ENCODE results near the gene SLC4A11.
"Not testable (repeated sequence)": the region's sequence is repeated elsewhere in the genome, so short reads cannot be mapped to it uniquely, and the experiment has no call there.

Gene SLC4A11

DNA sequence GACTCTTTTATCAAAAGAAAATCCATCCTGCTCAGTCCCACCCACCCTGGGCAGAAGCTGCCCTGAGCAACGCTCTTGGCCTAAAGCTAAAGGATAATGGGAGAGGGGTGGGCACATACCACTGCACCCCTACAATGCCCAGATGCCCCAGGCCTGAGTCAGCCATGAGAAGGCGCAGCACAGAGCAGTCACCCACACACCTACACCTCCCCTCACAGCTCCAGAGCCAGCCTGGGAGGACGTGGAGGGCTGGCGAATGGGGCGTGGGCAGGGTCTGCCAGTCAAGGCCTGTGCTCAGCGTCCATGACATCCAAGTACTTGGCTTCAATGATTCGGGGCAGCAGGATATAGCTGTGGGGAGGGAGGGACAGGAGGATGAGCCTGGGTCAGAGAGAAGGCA is 11.5 kb downstream of the SLC4A11 start:
- no peak for DNase-seq

DNA sequence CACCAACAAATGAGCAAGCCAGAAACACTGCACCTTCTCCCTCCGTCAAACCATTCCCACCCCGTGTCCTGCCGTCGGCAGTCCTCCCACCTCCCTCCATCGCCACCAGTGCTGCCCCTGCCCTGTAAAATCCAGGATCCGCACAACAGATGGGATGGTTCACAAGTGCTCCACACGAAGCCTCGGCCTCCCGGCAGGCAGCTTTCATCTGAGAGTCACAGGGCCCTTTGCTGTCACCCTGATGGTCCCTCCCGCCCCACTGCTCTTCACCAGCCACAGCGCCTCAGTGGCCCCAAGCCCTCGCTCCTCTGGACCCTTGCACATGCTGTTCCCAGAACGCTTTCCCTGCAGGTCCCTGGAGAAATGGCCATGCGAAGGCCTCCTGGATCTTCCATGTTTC is 12.1 kb downstream of the SLC4A11 start:
- DNase-seq, result no peak

DNA sequence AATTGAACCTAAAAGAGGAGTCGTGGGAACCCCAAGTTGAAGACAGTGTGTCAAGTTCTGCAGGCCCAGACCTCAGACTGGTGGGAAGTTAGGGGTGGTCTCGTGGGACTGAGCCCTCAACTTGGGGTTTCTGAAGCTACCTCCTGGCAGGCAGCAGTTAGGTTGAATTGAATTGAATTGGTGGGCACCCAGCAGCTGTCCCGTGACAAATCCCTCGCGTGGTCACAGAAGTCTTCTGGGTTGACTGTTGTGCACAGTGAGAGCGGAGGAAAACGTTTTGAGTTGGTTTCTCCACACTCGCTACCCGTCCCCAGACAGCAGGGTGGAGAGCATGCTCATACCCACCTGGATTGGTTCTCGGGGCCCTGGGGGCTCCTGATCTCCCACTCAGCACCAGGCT is 12.9 kb downstream of the SLC4A11 start:
- DNase-seq, result no peak

DNA sequence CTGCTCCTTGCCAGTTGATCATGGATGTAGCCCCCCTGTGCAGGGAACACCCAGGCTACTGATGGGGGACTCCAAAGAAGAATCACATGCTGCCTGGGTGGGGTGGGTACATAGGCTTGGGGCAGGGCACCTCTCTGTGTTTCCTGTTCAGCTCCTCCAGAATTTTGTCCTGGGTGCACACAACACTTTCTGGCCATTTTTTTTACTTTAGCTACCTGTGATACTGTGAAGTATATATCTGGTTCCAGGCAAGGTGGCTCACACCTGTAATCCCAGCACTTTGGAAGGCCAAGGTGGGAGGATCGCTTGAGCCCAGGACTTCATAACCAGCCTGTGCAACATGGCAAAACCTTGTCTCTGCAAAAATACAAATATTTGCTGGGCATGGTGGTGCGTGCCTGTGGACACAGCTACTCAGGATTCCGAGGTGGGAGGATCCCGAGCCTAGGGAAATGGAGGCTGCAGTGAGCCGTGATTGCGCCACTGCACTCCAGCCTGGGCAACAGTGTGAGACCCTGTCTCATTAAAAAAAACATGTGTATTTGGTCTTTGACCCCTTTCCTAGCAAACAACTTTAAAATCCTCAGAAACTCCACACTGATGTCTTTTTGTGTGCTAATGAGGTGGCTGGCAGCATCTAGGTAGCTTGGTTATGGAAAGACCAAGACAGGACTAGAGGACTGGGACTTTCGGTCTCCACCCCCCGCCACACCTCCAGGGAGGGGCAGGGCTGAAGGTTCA is 14.1 kb downstream of the SLC4A11 start:
- no peak for DNase-seq

DNA sequence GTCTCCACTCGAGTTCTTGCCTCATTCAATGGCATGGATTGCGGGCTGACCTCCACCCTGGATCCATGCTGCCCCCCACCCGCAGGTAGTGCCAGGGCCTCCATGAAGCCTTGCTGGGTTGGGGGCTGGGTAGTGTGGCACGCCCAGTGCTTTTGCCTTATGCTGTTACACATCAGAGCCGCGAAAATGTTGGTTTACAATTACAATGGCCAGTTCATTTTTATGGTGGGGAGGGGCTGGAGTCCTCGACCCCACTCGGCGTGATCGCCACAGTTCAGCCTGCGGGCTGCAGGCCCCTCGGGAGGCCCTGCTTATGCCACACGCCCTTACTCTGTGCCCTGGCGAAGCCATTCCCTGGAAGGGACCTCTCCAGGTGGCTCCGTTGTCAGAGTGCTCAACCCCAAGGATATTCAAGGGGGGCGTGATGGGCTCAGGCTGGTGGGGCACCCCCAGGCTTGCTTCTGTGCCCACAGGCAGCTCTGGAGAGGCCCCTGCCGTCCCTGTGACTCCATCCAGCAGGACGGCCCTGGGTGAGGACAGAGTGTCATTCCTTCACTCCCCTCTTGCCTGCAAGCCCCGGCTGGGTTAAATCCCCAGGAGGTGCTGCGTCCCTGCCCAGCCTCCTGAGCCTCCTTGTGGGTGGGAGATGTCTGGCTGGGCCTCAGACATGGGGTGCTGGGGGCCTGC is 14.9 kb downstream of the SLC4A11 start:
- no peak for DNase-seq

DNA sequence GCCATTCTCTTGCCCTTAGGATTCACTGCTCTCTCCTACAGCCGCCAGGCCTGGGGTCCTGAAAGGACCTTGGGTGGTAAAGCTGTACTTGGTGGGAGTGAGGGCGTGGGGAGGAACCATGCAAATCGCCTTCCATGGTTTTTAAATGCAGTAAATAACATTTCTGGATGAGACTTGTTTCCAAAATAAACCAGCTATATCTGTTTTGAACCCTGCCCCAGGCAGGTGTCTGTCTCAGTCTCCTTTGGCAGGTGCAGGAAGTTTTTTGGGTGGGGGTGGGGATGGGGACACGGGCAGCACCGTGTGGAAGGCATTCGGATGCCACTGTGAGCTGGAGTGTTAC is 15.4 kb downstream of the SLC4A11 start:
- DNase-seq, result no peak

DNA sequence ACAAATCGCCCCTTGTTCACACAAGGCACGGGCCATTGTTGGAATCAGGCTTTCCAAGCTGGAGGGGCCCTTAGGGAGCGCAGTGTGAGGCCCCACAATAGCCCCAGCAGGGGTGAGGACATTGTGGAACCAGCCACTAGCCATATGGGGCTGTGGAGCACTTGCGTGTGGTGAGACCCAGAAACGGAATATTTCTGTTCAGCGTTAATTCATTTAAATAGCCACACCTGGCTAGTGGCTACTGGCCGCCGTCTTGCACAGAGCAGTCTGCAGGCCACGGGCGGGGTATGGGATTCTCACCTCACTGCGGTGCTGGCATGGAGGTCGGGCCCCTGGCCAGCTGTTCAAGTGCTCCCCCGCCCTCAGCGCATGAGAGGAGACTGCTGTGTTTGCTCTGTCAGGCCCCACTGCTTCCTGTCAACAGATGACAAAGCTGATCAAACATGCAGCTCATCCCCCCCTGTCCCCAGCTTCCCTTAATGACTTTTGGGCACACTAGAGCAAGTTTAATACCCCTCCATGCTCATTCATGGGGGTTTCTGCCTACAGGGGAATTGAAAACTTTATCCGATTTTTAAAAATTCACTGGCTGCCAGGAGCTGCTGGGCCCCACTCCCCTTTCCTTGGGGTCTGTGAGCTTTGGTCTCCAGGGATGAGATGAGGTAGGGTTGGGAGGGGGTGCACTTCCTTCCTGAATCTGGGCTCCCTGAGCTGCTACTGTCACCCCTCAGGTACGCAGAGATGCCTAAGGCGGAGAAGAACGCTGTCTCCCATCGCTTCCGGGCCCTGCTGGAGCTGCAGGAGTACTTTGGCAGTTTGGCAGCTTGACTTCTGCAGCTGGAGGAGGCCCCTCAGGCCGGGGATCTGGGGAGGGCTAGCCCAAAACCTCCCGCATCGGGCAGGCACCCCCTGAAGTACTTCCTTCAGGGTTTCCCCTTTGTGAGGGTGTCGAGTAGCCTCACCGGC is 16.1 kb downstream of the SLC4A11 start:
- DNase-seq, result no peak

DNA sequence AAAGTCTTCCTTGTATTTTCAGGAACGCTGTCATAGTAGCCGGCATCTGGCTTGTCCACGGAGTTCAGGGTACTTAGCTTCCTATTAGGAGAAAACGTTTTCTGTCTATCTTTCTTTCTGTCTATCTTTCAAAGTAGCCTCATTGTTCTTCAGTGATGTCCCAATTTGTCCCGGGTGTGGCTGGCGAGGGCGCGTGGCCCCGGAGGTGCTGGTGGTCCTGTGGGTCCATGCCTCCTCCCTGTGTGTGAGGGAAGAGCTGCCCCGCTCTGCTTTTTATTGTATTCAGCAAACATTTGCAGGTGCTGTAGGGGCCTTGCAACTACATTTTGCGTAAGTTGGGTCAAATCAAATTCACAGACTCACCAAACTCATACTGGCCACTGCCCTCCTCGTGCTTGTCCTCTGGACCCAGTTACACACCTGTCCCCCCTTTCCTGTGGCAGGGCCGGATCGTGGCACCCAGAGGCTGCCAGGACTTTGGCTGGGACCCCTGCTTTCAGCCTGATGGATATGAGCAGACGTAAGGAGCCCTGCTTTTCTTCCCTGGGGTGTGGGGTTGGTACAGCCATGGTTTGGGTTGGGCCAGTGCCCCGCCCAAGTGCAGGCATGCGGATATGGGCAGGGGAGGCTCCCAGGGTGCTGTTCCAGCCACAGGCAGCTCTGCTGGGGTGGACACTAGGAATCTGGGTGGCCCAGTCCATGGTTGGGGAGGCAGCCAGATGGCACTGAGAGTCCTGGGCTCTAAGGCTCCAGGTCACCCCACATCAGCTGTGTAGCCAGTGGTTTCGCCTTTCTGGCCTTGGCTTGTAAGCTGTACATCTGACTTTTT is 17.4 kb downstream of the SLC4A11 start:
- DNase-seq, result no peak

DNA sequence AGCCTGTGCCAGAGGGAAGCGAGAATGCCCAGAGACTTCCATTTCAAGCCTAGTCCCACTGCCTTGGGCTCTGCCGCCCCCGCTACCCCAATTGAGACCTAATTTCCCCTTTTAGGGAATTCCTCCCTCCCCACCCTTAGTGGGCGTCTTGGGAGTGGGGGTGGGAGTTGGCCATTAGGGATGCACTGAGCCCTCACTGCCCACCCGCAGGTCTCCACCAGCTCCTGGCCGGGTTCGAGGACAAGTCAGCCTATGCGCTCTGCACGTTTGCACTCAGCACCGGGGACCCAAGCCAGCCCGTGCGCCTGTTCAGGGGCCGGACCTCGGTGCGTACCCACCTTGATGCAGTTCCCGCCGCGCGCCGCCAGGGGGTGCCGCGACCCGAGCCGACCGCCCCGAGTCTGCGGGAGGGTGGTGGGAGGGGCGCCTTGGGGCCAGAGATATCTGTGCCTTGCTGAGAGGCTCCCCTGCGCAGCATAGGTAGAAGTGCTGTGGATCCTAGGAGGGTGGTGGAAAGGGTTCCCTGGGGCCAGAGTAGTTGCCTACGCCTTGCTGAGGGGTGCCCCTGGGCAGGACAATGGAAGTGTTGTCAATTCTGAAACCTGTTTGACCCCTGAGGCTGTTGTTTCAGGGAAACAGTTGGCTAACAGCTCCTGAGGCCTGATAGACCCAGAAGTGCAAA is 20.5 kb downstream of the SLC4A11 start:
- peak; percentile 70 to 75 for DNase-seq

DNA sequence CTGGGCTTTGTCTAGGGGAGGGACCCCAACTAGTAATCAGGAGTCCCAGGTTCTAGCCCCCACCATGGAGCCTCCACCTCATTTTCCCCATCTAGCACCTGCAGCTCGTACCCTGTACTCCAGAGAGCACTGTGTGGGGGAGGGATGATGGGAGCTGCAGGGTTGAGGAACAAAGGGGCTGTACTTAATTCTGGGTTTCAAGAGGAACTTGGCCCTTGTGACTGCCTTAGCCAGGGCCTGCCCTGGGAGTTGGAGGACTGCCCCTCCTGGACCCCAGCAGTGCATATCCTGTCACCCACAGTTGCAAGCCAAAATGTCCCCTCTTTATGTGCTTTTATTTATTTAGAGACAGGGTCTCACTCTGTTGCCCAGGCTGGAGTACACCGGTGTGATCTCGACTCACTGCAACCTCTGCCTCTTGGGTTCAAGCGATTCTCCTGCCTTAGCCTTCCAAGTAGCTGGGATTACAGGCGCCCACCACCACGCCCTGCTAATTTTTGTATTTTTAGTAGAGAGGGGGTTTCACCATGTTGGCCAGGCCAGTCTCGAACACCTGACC is 23.6 kb downstream of the SLC4A11 start:
- DNase-seq, result not testable (repeated sequence)

DNA sequence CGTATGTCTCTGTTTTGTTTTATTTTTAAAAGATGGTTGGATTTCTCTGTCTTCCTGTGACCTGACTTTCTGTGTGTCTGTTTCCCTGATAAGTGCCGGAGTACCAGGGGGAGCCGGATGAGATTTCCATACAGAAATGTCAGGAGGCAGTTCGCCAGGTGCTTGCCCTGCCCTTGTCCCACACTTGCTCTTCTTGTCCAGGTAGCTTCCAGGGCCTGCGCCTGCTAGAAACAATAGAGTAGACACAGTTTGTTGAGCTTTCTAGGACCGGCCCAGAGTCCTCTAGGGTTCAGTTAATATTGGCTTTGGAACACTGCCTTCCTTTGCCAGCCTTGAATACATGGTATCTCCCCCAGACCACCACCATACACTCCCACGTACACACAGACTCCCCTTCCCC is 25.8 kb downstream of the SLC4A11 start:
- DNase-seq, result no peak

DNA sequence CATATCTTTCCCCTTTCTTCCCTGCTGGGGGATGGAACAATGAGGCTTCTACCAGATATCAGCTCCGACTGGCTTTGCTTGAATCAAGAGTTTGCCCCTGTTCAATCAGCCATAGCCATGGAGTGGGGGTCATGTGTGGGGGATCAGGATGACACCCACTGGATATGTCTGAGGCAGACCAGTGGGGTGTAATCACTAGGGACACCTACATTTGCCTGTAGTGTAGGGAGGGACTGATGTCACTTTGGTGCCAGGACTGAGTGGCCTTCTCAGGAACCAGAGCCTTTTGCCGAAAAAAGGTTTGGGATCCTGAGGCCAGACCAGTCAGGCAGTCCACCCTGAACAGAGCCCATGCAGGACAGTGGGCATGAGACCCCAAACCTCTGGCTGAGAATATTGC is 28.6 kb downstream of the SLC4A11 start:
- DNase-seq, result no peak

DNA sequence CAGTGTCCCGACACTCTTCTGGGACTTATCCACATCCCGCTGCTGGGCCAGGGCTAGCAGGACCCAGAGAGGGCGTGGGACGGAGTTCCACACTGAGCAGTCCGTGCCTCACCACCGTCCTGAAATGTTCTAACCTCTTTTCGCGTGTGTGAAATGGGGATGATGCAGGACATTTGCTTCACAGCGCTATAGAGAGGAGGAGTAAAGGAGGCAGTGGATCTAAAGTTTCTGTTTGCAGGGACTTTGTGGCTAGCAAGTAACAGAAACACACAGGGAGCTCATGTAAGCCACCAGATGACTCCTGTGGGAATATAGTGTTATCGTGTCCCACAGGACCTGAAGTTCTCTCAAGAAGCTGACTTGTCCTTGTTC is 29.1 kb downstream of the SLC4A11 start:
- no peak for DNase-seq

DNA sequence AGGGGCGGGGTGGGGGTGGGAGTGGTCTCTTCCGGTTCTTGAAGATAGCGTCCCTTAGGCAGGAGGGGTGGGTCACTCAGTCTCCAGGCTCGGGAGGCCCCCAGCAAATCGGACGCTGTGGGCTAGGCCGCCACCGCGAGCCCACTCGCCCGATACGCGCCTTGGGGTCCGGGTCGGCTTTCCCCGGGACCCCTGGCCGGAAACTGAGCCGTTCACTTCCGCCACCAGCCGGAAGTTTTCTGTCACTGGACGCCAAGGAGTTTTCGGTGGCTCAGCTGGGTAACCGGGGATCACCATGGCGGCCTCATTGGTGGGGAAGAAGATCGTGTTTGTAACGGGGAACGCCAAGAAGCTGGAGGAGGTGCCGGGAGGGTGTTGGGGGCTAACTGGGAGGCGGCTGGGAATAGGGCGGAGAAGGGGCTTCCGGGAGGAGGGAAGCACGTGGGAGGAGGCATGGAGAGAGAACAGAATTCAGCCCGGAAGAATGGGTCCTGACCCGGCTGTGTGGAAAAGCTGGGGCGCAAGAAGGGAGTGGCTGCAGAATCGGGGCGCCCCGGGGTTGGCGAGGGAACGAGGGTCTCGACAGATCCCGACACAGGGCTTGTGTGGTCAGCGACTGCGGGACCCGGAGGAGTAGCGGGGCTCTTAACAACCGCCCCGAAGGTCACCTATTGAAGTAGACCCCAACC is 29.6 kb downstream of the SLC4A11 start, which contains the start of gene ITPA:
ITPA (plus strand) TSS at position 242 of the 689 bp plus-strand sequence; CDS start at position 296, 54 bp downstream.
- peak; percentile 34 to 43 for DNase-seq

DNA sequence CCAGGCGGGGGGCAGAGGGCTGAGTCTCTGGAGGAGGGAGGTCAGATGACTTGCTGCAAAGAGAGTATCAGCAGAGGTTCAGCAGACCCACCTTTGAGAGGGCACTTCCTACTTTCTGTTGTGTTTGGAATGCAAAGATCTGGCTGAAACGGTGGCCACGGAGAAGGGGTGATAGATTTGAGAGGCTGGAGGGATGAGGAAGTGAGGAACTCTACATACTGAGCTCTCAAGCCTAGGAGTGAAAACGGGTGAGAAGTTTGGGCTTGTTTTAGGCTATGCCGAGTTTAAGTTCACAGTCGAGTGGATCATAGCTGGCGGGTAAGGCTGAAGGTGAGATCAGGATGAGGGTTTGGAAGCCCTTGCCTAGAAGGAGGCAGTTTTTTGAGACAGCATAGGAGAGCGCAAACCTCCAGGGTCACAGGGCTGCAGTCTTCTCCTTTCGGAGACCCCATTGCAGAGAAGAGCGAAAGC is 30.2 kb downstream of the SLC4A11 start:
- DNase-seq, result no peak

DNA sequence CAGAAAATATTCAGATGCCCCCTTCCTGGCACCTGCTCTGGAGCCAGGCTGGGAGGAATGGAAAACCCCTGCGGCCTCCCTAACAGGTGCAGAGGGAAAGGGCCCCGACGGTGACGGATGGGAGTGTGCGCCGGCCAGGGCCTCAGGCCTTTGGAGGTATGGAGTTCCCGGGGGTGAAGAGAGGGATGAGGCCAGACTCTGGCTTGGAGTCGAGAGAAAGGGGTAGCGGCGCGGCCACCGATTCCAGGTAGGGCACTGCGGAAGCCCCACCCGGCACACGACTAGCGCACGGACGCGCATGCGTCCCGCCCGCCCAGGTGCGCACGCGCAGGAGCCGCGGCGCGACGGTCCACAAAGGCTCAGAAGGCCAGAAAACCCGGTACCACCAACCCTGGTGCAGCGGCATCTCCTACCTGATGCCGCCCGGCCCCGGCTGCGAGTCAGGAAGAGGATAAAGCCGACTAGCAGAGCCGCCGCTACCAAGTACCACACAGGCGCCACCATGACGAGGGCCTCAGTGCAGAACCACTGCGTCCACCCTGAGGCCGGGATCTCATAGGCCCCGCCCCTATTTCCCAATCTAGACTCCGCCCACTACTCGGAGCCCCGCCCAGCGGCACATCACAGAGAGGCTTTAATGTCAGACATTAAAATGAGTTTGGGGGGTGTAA is 34.7 kb downstream of the SLC4A11 start, which contains the start of gene DDRGK1:
DDRGK1 (minus strand) TSS at position 559 of the 671 bp plus-strand sequence; CDS start at position 504, 55 bp downstream.
- DNase-seq, result peak; percentile 87 to 89

DNA sequence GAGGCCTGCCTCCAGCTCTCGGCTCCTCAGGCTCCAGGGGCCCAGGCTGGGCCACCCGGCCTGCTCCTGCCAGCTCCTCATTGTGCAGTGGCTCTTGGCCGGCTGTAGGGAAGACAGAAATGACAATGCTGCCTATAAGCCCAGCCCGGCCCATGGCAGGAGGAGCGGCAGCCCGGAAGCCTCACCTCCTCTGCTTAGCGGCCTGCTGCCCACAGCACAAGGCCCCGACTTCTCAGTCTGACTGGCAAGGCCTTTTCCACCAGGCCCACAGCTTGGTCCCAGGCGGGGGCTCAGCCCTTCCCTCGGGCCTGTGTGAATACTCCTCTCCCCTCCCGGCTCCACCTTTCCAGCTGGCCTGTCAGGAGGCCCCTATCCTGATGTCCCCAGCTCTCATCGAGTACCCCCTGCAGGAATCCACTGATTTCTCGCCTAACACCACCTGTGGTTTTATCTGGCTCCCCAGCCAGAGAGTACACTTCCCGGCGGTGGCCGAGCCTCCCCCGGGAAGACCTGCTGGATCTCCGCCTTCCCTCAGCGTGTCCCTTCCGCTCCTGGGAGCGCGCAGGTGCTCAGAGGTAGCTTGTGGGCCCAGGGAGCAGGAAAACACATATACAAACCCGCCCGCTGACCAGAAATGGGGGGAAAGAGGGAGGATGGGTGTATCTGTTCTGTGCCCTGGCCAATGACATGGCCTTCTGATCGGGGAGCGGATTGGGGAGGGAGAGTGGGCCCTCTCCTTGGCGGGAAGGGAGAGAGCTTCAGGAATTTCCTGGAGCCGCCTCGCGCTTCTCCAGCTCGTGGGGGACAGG is 35.5 kb downstream of the SLC4A11 start:
- DNase-seq, result peak in 1 of 2 experiments; percentile 12

DNA sequence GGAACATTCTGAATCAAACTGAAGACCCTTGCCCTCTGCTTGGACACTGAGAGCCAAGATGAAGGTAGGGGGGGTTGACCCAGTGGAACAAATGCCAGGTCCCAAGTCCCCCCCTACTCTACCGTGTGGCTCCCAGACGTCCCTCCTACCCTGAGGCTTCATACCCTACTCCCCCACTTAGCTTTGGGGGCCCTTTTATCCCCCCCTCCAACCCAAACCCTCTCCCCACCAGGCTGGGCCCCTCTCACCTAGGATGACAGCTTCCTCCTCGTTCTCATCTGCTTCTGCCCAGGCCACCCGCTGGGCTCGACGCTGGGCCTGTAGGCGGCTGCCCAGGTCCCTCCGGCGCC is 36.0 kb downstream of the SLC4A11 start:
- no peak for DNase-seq

Data from activated CD4-positive, alpha-beta T cell treated with anti-CD3 and anti-CD28 coated beads, Interleukin-2, amount 50 U/mL, for 4 hours (primary cell).